Activated B cell treated with CpG ODN at 0.5 μM for 24 hours (primary cell): ENCODE data around the gene YES1. TPM values are rescaled to one million over a fixed set of nuclear protein-coding genes. Genes with fewer than 3 reads are reported as not detected.
"Not testable (repeated sequence)": the region's sequence is repeated elsewhere in the genome, so short reads cannot be mapped to it uniquely, and the experiment has no call there.

Experiments
- ATAC-seq: fragments of 200-7000 bp; cut with Tn5 transposase; one replicate; pipeline ENCODE4 v1.10.0; 2021; ENCODE audit warnings: low read depth, mild to moderate bottlenecking, moderate library complexity
- CTCF ChIA-PET: fragments of 350-600 bp; sonication (Branson Sonifier 250); formaldehyde crosslinking; loops from one replicate; lab custom pipeline; 2021; ENCODE audit warnings: antibody characterized with exemption; lab: Charles Lee
- POLR2A ChIA-PET: fragments of 350-600 bp; sonication (Branson Sonifier 250); formaldehyde crosslinking; loops from one replicate; lab custom pipeline; 2021; ENCODE audit warnings: antibody characterized with exemption; lab: Charles Lee
- DNase-seq: peaks from one replicate; pipeline ENCODE4 v3.0.0; 2022
- H3K27ac Mint-ChIP-seq: one replicate; pipeline ENCODE4 v1.8.0; 2020; ENCODE audit warnings: mixed read lengths
- H3K27me3 Mint-ChIP-seq: one replicate; pipeline ENCODE4 v1.8.0; 2021; ENCODE audit warnings: mixed read lengths
- H3K36me3 Mint-ChIP-seq: one replicate; pipeline ENCODE4 v1.8.0; 2021; ENCODE audit warnings: low read depth, mixed read lengths
- H3K4me1 Mint-ChIP-seq: one replicate; pipeline ENCODE4 v1.8.0; 2021; ENCODE audit warnings: mixed read lengths
- H3K4me3 Mint-ChIP-seq: one replicate; pipeline ENCODE4 v1.8.0; 2020; ENCODE audit warnings: mild to moderate bottlenecking, mixed read lengths
- H3K9me3 Mint-ChIP-seq: one replicate; pipeline ENCODE4 v1.8.0; 2020; ENCODE audit warnings: mixed read lengths
- CTCF ChIP-seq: fragments of 200-600 bp; IDR thresholded peaks from one replicate; pipeline ENCODE4 v1.8.0; 2022; ENCODE audit warnings: antibody characterized with exemption, mild to moderate bottlenecking
- intact Hi-C: fragments of 100-400 bp; cut with micrococcal nuclease; formaldehyde crosslinking; loops from one replicate; pipeline ENCODE4 v1.15.1; 2024
- total RNA-seq: library from RNA; stranded (reverse); gene quantifications from 2 replicates; pipeline ENCODE4 v1.2.3, GENCODE V29; 2022

YES1 gene
- total RNA-seq, 1 donor from 2014 or later: 0.35 TPM

- intact Hi-C loops: no loop called here
- no peak for ATAC-seq
- no peak for TF ChIP-seq CTCF
- ChIA-PET CTCF (no interaction called here), POLR2A (no interaction called here)
- H3K27ac Mint-ChIP-seq: no peak overlapping the region
- DNase-seq: no peak
- no peaks in the 10 kb centered on the region for H3K27me3 Mint-ChIP-seq
- H3K9me3 Mint-ChIP-seq: no peaks in the 10 kb centered on the region
- peaks cover 3% of the 10 kb centered on the region for H3K36me3 Mint-ChIP-seq
- no peaks in the 10 kb centered on the region for H3K4me1 Mint-ChIP-seq
- no peak overlapping the region for H3K4me3 Mint-ChIP-seq
These were observed 126.6 kb downstream of the YES1 start for GRCh38 chr18:685438-685837.

GRCh38 chr18:683531-683930 lies 128.5 kb downstream of the YES1 start:
- ATAC-seq (no peak), DNase-seq (no peak)
- ChIA-PET CTCF (no interaction called here), POLR2A (no interaction called here)
- Mint-ChIP-seq H3K4me3 (no peak overlapping the region), H3K4me1 (no peaks in the 10 kb centered on the region), H3K9me3 (no peaks in the 10 kb centered on the region), H3K27me3 (no peaks in the 10 kb centered on the region), H3K36me3 (peaks cover 3% of the 10 kb centered on the region), H3K27ac (no peak overlapping the region)
- no peak for TF ChIP-seq CTCF
- intact Hi-C loops: no loop called here

- Mint-ChIP-seq H3K4me1 (no peaks in the 10 kb centered on the region), H3K27me3 (no peaks in the 10 kb centered on the region), H3K4me3 (no peak overlapping the region), H3K9me3 (no peaks in the 10 kb centered on the region), H3K36me3 (peaks cover 3% of the 10 kb centered on the region), H3K27ac (no peak overlapping the region)
- DNase-seq (no peak), ATAC-seq (no peak)
- TF ChIP-seq CTCF: no peak
- ChIA-PET POLR2A (no interaction called here), CTCF (no interaction called here)
- intact Hi-C loops: no loop called here
These were observed 129.2 kb downstream of the YES1 start for GRCh38 chr18:682833-683232.

- intact Hi-C loops, DNase-seq, CTCF ChIA-PET, H3K27ac Mint-ChIP-seq, H3K4me1 Mint-ChIP-seq, ATAC-seq, H3K27me3 Mint-ChIP-seq, H3K36me3 Mint-ChIP-seq, H3K4me3 Mint-ChIP-seq, POLR2A ChIA-PET, H3K9me3 Mint-ChIP-seq: not testable (repeated sequence)
These were observed 129.6 kb downstream of the YES1 start for GRCh38 chr18:682416-682815.

GRCh38 chr18:681985-682384 lies 130.1 kb downstream of the YES1 start:
- no peak for DNase-seq
- H3K27ac Mint-ChIP-seq: no peak overlapping the region

More at GRCh38 chr18:681985-682384, 130.1 kb downstream of the YES1 start:
- ChIA-PET POLR2A (no interaction called here), CTCF (no interaction called here)
- Mint-ChIP-seq H3K9me3 (no peaks in the 10 kb centered on the region), H3K27me3 (no peaks in the 10 kb centered on the region), H3K4me1 (no peaks in the 10 kb centered on the region), H3K36me3 (peaks cover 3% of the 10 kb centered on the region), H3K4me3 (no peak overlapping the region)
- intact Hi-C loops: no loop called here
- no peak for ATAC-seq
- no peak for TF ChIP-seq CTCF
